Measurements from ENCODE around the gene BTBD19. TPM values are rescaled to one million over a fixed set of nuclear protein-coding genes. Genes with fewer than 3 reads are reported as not detected.

The BTBD19 gene
- total and polyA plus RNA-seq, 9 of the 15 experiments (the other 6 are each of a cell fraction or from before 2014, with no cell fraction given), result 0.22 to 2.0 (median 0.95) TPM

DNA sequence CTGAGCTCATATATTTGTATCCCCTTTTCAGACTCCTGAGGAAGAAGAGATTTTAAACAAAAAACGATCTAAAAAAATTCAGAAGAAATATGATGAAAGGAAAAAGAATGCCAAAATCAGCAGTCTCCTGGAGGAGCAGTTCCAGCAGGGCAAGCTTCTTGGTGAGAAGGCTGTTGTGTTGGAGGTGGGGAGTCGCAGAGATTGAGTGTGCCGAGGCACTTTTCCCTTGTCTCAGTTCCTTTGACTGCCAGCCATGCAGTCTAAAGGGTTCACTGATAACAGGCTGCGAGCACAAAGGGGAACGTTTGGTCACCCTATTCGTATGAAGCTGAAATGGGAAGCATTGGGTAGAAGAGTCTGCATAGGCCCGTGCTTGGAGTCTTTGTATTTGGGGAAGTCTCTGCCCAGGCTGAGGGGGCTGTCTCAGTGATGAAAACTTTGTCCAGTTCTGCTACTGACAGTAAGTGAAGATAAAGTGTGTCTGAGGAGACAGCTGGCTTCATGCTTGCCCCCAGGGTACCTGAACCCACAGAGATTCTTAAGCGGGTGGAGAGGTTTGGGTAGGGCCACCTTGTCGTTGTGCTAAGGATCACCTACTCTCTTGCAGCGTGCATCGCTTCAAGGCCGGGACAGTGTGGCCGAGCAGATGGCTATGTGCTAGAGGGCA, 30.2 kb upstream of the BTBD19 start (continued):
- peak; percentile 14 for TF ChIP-seq SNRNP70 (optimal IDR thresholded peaks at IDR 0.05; ENCODE audit: low read depth, low read length)

DNA sequence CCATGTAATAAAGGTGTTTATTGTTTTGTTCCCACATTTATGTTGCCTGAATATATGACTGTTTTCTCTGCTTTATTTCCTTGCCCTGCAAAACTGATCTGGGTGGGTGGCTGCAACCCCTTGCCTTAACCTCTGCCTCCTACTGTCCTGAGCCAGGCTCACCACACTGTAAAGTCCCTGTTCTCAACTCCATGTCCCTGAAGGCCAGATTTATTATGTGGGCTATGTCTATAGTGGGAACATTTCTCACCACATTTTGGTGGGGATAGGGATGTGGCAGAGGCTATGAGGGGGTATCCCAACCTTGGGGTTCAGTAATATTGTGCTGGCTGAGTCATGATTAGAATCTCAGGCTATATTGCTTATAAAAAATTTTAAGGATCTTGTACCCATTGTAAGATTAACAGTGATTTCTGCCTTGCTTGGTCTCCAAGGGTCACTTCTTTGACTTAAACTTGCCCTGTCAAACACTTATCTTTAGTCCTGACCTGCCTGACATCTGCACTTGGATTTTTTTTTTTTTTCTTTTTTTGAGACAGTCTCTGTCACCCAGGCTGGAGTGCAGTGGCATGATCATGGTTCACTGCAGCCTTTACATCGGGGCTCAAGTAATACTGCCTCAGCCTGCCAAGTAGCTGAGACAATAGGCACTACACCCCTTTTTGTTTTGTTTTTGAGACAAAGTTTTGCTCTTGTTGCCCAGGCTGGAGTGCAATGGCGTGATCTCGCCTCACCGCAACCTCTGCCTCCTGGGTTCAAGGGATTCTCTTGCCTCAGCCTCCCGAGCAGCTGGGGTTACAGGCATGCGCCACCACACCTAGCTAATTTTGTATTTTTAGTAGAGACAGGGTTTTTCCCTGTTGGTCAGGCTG, 29.4 kb upstream of the BTBD19 start:
- Histone ChIP-seq H3K4me2 (ENCODE audit: insufficient read depth, low read length) (peak overlapping the region; percentile 93), H4K20me1 (replicated peaks; ENCODE audit: control insufficient read depth, insufficient read depth, low read length) (peaks cover 31% of the 10 kb centered on the region), H3K27me3 (ENCODE audit: control insufficient read depth in 2 of 2, insufficient read depth in 2 of 2, low read length in 2 of 2) (no peaks in the 10 kb centered on the region), H3K9me1 (ENCODE audit: control insufficient read depth, insufficient read depth, low read length) (peaks cover 10% of the 10 kb centered on the region), H3K4me3 (peak overlapping the region; percentile 75; the same call in 1 of the 2 replicates), H3K4me1 (replicated peaks in 1 of 2; ENCODE audit: control insufficient read depth in 2 of 2, insufficient read depth in 2 of 2, low read length in 2 of 2) (peaks cover 13 to 24% of the 10 kb centered on the region in 2 experiments), H3K79me2 (ENCODE audit: control insufficient read depth, insufficient read depth, low read length) (peaks cover 52% of the 10 kb centered on the region), H2AFZ (ENCODE audit: low read depth, low read length) (no peak overlapping the region), H3K27ac (ENCODE audit: extremely low read depth, low read depth, low read length) (no peak overlapping the region), H3K36me3 (ENCODE audit: control insufficient read depth, insufficient read depth, low read length) (peaks cover 60% of the 10 kb centered on the region), H3K9ac (ENCODE audit: insufficient read depth in 1 of 2, low read depth in 2 of 2, low read length in 2 of 2) (peak overlapping the region in 1 of 2 experiments; percentile 59; a peak in 2 of 4 replicates), H3K9me3 (replicated peaks; ENCODE audit: control insufficient read depth, insufficient read depth, low read depth, low read length) (no peaks in the 10 kb centered on the region)
- POLR2A ChIA-PET, result interaction anchor here (0.6 to 11.6 kb wide), 16 partner anchors 9 to 641 kb away, joined by 3 to 253 read pairs (median 4); partner anchors contain the start of genes BEST4 and BTBD19
- FAIRE-seq, result no peak
- intact Hi-C loops (cut with micrococcal nuclease), result loop anchor here (5.0 kb wide), 1 partner anchor 38 kb away; no protein-coding TSS in a partner anchor
- CTCF ChIA-PET (ENCODE audit: low intra/inter-chr PET ratio), result interaction anchor here (0.5 kb wide), 1 partner anchor 8 kb away, joined by 3 read pairs; no protein-coding TSS in a partner anchor
- no peak for DNase-seq (ENCODE audit: extremely low read depth in 1 of 4, low spot score in 3 of 4)
- BruUV-seq (replicated peaks), result no TSS peak
- ATAC-seq, result no peak
- in situ Hi-C loops (cut with MboI), result no loop called here
- 93% methylated on average over 6 of the region's 6 CpGs for WGBS (ENCODE audit: insufficient coverage, low coverage, missing lambda C conversion rate)
- TF ChIP-seq ZC3H8 (IDR thresholded peaks at IDR 0.05) (no peak), NCOA4 (IDR thresholded peaks at IDR 0.05; ENCODE audit: partially characterized antibody) (no peak), ZNF395 (CRISPR knock-in tag; IDR thresholded peaks at IDR 0.05) (no peak), BDP1 (IDR thresholded peaks at IDR 0.05; ENCODE audit: insufficient read depth, insufficient read length) (no peak), ATF4 (CRISPR knock-in tag; IDR thresholded peaks at IDR 0.05) (no peak), KDM5B (IDR thresholded peaks at IDR 0.05; ENCODE audit: insufficient replicate concordance, low read depth, low read length) (peak; percentile 20), RBFOX2 (IDR thresholded peaks at IDR 0.05; ENCODE audit: low read depth, low read length) (peak; percentile 63; the same call in 1 of the 2 replicates), ZBTB8A (IDR thresholded peaks at IDR 0.05; ENCODE audit: partially characterized antibody) (no peak), ZNF668 (CRISPR knock-in tag; IDR thresholded peaks at IDR 0.05) (no peak), KLF1 (tag; IDR thresholded peaks at IDR 0.05) (0 out of 2 replicates have a peak, but pooled peaks have one; percentile 28)
- TF ChIP-seq, protein P1, sequence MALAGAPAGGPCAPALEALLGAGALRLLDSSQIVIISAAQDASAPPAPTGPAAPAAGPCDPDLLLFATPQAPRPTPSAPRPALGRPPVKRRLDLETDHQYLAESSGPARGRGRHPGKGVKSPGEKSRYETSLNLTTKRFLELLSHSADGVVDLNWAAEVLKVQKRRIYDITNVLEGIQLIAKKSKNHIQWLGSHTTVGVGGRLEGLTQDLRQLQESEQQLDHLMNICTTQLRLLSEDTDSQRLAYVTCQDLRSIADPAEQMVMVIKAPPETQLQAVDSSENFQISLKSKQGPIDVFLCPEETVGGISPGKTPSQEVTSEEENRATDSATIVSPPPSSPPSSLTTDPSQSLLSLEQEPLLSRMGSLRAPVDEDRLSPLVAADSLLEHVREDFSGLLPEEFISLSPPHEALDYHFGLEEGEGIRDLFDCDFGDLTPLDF (CRISPR knock-in tag; IDR thresholded peaks at IDR 0.05), result peak; percentile 40; the same call in 1 of the 2 replicates
- TF ChIP-seq, protein P2, sequence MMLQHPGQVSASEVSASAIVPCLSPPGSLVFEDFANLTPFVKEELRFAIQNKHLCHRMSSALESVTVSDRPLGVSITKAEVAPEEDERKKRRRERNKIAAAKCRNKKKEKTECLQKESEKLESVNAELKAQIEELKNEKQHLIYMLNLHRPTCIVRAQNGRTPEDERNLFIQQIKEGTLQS (IDR thresholded peaks at IDR 0.05), result no peak
- TF ChIP-seq, protein P2 (CRISPR knock-in tag; conservative IDR thresholded peaks at IDR 0.05), result peak; percentile 36; the same call in 1 of the 2 replicates

All from K562 (cell line).